Activated CD4-positive, CD25-positive, alpha-beta regulatory T cell treated with anti-CD3 and anti-CD28 coated beads, Interleukin-2, amount 50 U/mL, for 16 hours (primary cell): ENCODE results near the gene LRRN2.

Experiments used
- DNase-seq: peaks from one replicate; pipeline ENCODE4 v3.0.0-alpha.2; 2020; ENCODE audit warnings: low read depth, low spot score

LRRN2 gene

DNA sequence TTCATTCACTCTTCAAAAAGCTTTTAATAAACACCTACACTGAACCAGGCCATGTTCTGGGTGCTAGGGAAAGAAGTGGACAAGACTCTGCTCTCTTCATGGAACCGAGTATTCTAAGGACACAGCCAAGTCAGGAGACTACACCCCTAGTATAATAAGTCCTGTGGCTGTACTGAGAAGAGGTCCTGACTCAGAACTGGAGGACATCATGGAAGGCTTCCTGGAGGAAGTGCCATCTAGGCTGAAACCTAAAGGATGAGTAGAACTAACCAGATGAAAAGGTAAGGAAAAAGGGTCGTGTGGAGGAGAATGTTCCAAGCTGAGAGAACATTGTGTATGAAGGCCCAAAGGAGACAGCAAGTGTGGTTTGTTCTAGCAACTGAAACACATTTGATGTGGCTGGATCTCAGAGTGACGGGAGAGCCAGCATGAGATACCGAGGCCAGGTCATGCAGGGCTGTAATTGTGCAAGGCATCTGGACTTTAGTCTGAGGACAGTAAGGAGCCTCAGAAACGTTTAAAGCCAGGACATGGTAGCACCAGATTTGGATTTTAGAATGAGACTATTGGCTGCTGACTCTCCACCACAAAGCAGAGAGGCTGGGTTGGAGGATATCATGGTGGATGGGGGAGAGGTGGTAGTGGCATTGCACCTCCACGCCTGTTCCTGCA is 82.5 kb downstream of the LRRN2 start:
- no peak for DNase-seq

DNA sequence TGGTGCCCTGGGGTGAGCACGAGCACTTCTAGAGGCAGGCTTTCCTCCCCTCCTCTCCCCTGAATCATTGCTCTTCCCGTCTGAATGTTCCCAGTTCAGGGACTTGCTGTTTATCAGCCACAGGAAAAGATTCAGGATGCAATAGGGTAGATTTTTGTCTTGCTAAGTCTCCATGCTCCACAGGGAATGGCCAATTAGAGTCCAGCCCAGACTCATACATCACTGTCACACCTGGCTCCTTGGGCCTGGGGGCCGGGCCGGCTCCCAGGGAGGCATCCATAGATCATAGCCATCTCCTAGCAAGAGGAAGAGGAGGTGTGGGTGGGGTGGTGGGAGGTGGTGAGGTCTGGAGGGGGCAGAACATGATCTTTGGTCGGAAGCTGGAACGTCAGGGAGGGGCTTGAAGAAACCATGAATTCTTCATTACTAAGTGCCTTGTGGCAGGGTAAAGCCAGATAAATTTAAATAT is 83.4 kb downstream of the LRRN2 start:
- DNase-seq, result no peak

DNA sequence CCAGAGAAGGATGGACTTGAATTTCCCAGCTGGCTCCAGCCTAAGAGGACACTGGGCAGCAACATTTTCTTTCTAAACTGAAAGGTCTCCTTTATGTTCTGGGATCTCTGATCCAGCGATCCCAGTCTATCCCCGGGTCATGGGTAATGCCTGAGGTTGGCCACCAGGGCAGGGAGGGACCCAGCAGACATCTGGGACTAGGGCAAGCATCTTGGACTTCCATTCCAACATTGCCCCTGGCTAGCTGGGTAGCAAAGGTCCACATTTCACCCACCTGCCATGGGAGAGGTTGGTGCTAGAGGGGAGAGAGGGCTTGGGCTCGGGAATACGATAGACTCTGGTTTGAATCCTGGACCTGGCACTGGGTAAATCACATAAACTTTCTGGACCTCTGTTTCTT is 84.6 kb downstream of the LRRN2 start:
- DNase-seq, result no peak

DNA sequence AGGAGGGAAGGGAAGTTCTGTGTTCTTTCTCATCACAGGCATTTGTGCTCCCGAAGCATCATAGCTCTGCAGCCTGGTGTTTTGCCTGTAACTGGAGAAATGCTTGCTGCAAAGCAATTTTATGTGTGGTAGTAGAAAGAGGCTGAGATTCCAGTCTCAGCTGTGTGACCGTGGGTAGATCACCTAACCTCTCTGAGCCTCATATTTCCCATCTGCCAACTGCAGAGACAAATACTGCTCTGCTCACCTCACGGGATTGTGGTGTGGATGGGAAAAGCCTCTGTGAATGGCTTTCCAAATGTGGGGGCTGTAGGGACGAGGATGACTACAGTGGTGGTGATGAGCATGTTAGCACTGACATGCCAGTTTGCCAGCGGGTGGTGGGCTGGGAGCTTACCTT is 85.3 kb downstream of the LRRN2 start:
- no peak for DNase-seq

DNA sequence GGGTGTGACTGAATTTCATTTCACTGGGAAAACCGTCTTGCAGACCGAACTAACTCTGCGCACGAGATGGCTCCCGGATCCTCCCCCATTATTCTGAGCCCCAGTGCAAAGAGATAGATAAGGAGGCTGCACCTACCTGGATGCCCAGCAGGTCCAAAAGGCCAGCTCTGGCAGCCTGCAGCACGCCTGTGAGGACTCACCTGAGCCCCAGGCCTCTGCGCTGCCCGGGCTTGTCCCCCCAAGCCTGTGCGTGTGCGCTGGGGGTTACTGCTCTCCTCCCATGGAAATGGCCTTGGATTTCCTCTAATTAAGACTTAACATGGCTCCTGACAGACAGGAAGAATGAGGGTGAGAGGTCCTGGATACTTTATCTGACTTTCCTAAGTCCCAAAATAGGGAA is 85.9 kb downstream of the LRRN2 start:
- DNase-seq, result no peak

DNA sequence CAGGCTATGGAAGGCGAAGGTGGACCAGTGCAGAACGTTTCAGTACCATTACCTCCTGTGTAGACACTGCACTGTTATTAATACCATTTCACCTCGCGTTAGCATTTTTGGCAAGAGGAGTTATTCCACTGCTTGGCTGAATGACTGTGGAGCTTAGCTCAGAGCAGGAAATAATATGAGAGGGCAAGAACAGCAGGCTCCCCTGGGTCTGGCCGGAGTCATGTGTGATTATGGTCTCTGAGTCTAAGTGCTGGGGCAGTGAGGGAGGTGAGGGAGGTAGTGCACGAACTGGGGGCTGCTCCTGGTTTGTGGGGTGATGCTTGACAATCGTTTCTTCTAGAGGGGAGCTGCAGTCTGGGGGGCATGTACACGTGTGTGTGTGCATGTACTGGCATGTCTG is 86.4 kb downstream of the LRRN2 start:
- DNase-seq, result no peak

DNA sequence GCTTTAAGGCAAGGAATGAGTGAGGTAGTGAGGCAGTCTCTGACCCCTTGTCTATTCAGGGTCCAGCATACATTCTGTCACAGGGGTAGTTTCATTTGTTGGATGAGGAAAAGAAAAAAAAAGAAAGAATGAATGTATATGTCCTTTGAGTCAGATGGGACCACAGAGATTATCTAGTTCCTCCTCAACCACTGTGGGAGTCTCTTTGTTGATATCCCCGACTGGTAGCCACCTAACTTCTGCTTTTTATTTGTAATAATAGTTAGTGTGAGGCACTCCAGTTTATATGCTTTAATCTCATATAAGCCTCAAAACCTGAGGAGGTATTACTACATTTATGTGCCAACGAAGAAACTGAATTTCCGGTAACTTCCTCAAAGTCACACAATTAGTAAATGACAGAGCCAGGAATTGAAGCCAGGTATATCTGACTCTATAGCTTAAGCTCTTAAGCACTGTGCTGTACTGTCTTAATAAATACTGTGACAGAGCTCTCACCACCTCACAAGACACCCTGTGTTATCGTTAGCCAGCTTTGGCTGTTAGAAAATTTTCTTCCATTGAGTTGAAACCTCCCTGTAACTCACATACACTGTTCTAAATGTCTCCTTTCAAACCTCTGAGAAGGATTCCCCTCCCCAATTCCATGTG is 87.1 kb downstream of the LRRN2 start:
- no peak for DNase-seq

DNA sequence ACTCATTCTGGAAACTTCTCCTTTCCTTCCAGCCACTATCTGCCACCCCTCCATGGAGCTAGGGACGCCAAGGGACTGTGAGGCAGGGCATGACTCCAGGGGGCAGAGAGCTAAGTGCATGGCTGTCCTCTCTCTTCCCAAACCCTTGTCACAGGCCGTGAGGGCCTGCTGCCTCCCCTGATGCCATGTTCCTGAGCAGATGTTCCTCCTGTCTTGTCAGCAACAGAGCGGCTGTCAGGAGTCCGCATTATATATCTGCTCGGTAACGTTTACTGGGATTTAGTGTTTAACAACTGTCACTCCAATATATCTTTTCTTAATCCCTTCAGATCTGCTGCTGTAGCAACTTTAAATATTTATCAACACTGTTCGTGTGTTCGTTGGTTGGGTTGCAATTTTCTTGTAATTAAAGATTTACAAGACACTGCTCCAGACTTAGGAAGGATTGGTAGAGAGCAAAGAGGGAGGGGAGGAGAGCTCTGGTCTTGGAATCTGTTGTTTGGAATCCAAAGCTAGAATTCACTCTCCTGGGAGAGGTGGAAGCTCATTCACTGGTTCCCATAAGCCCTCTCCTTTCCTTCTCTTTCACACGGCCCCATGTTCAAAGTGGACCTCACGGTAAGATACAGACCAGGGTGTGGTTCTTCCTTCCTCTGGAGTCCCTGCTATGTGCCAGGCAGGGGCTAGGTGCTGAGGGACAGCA is 93.1 kb downstream of the LRRN2 start:
- DNase-seq, result no peak

DNA sequence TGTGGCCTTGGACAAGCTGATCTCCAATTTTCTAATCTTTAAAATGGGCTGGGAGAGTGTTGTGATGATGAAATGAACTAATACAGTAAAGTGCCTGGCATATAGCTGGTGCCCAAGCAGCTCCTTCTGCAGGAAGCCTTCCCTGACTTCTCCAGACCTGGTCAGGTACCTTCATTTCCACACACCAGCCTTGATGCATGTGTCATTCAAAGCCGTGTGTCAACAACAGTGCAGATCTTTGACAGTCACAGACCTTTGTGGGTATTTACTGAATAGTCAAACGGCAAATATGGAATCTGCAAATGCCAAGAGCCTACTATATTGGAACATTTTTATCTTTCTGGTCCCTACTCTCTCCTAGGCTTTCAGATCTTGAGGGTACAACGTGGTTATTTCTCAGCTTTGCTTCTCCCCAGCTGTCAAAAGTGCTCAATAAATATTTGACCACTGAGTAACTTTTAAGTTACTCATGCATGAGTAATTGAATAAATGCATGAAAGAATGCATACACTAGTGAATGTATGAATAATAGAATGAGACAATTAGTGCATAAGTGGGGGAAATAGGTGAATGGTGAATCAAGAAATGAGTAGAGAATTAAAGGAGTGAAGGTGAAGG is 94.0 kb downstream of the LRRN2 start:
- DNase-seq, result no peak

DNA sequence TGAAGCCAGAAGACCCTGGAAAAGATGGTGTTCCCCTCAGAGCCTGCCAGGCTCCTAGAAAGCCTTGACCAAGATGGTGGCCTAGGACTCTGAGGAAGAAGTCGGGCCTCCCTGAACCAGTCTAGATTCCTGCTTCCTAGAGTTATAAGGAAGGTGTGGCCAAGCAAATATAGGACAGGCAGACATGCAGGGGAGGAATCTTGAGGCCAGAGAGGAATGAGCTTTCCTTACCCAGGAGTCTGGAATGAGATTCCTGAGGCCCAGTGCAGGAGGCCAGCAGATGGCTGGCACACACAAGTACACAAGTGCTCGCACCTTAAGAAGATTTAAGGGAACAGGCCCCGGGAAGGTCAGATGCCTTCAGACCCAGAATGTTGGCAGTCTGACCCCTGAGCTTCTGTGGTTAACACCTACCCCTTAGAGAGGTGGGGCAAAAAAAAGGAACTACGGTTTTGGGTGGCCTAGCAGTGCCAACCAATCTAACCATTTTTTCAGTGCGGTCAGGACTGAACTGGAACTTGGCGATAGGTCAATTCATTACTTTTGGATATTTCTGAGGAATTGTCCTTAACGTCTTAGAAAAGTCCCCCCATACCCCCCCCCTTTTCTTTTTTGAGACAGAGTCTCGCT is 96.0 kb downstream of the LRRN2 start:
- no peak for DNase-seq

DNA sequence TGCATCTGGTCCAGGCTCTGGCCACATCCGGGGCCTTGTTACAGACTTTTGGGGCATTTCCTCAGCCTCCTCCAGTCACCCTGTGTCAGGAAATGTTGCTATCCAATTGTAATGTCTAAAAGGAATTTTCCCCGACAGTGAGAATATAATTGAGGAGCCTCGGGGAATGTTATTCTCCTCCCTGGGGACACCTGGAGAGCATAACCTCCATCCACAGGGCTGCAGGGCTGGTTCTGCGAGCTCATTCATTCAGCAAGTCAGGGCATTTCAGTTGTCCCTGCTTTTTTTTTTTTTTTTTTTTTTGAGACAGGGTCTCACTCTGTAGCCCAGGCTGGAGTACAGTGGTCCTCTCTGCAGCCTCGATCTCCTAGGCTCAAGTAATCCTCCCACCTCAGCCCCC is 96.7 kb downstream of the LRRN2 start:
- no peak for DNase-seq

DNA sequence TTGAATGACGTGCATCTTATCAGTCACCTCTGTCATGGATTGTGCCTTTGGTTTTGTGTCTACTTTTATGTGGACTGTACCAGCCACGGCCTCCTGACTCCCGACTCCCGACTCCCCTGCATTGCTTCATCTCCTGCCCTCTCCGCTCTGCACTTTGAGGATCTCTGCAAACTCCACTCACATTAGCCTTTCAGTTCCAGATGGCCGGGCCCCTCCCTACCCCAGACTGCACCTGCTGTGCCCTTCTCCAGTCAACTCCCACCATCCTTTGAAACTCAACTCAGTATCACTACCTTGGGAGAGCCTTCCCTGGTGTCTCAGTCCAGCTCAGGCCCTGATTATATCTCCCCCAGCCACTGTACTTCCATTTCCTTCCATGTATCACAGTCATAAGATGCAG is 97.9 kb downstream of the LRRN2 start:
- no peak for DNase-seq

DNA sequence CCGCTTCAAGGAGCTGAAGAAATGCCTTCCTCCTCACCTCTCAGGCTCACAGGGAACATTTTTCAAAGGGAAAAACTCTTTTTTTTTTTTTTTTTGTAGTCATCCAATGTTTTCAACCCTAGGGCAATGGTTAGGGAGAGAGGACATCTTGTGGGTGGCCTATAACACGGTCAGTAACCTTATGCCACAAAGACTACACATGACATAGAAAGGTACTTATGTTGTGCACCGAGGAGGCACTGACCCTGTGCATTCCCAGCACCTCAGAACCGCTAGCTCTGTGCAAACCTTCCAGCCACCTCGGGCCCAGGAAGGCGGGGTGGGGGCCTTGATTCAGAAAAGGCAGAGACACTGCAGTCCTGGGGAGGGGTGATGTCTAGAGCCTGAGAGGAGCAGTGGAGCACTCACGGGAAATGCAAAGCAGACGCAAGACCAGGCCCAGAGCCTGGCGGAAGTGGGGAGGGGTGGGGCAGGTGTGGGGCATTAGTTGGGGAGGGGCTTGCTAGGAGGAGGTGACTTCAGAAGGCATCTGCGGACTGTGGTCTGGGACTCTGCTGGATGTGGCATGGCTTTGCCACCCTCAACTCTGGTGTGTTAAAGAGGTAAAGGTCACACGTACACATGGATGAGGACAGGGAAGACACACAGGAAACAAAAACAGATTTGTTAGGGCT is 100.7 kb downstream of the LRRN2 start:
- DNase-seq, result no peak

DNA sequence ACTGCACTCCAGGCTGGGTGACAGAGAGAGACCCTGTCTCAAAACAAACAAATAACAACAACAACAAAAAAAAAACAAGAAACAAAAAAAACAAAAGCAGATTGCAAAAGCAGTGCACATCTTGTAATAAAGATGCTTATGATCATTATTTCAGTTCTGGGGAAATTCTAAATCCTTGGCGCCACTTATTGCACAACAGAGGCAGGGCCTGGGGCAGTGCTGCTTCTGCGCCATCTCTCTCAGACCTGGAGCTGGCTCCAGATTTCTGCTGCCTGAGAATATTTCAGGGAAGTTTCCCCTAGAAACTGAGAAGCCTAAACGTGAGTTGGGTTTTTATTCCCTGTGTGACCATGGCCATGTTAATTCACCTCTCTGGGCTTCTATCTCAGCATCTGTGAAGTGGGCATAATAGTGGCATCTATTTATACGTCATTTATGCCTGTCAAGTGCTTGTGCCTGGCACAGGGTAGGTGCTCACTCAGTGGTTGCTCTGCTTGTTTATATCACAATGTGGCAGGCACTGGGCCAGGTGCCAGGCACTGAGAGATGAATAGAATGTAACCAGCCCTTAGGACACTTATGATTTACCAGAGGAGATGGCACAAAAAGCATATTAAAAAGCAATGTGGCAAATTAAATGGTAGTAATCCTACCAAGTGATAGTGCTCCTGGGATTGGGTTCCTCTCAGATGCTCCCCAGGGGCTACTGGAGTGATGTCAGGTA is 101.5 kb downstream of the LRRN2 start:
- DNase-seq, result no peak

DNA sequence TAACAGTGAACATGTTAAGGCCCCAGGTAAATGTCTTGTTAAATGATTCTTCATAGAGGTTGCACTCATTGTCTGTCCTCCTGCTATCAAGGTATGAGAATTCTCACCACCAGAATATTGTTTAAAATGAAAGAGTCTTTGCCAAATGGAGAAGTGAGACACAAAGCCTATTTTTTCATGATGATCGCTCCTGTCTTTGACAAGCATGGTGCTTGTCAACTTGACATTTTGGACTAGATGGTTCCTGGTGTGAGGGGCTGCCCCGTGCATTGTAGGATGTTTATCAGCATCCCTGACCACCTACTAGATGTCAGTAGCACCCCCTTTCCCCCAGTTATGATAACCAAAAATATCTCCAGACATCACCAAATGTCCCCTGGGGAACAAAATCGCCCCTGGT is 103.8 kb downstream of the LRRN2 start:
- no peak for DNase-seq

DNA sequence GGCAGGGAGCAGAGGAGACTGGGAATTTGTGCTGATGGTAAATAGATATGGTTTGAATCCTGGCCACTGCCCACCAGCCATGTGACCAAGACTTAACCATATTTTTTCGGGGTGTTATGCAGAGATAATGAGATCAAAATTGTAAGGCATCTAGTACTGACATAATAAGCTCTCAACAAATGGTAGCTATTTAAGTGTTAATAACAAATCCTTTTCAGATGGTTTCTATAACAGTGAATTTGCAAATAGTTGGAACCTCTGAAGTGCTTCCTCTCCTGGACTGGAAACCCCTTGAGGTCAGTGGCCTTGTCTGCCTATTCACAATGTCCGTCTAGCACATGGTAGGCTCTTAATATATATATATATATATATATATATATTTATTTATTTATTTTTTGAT is 104.7 kb downstream of the LRRN2 start:
- DNase-seq, result no peak

DNA sequence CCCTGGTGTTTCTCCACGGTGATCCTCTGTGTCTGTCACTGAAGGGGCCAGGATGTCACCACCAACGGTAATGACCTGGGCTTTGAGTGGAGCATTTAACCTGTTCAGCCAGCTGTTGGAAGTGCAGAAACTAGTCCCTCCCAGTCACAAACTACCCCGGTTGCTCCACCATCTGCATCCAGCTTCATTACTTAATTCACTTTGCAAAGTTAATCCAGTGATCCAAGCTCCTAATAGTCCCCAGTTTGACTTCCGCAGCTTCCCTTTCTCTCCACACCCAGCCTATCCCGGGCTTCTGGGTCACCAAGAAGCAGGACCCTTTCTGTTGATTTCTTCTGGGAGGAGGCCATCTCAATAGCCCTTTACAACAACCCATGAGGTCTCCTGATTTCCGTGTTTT is 105.9 kb downstream of the LRRN2 start:
- DNase-seq, result no peak

DNA sequence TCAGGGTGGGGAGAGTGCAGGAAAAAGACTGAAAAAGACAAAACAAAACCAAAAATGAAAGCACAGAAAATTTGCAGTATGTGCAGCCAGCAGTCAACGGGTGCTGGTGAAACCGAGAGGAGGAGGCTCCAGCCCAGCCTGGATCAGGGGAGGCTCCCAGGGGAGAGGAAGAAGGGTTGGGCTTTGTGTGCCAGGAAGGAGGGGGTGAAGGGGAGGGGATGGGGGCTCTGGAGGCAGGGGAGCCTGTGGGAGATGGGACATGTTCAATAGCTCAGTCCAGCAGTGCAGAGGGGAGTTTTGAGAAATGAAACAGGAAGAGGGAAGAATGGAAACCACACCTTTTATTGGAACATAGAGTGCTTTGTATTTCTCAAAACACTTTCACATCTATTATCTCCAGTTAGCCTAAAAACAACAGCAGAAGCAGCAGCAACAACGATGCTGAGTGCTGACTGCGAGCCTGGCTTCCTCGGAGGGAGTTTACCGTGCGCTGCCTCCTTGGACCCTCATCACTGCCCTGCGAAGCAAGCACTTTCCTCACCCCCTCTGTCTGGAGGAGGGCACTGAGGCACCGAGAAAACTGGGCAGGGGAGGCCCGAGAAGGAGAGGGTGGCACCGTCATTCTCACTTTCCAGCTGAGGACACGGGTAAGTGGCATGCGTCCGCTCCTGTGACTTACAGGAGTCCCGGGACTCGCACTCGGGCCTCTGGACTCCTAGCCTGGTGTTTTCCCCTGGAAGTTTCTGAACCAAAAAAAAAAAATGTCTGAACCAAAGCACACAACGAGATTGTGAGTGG is 106.5 kb downstream of the LRRN2 start:
- DNase-seq, result no peak

DNA sequence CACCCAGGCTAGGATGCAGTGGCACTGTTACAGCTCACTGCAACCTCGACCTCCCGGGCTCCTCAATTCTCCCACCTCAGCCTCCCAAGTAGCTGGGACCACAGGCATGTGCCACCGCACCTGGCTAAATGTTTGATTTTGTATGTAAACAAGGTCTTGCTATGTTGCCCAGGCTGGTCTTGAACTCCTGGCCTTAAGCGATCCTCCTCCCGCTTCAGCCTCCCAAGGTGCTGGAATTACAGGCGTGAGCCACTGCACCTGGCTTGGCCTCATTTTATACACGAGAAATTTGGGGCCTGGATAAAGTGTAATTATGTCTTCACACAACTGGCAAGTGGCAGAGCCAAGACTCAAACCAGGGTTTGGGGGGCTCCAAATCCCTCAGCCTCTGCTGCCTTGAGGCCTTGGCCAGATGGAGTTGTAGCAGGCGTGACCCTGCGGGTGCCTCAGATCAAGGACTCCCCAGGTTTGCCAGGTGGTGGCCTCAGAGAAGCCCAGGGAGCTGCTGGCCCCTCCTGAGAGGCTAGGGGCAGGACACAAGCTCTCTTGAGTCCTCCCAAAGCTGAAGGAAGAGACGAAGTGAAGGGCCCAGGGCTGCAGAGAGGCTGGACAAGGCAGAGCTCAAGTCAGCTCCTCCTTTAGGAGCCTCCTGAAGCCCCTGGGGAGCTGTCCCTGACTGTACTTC is 107.6 kb downstream of the LRRN2 start:
- no peak for DNase-seq
